Measurements from ENCODE around the gene STK11. TPM values are rescaled to one million over a fixed set of nuclear protein-coding genes. Genes with fewer than 3 reads are reported as not detected.
A peak's percentile ranks its signal among the peaks of the same experiment; 100 is the strongest.

STK11 gene
- polyA plus RNA-seq, 1 donor from 2014 or later = 51.6 TPM

DNA sequence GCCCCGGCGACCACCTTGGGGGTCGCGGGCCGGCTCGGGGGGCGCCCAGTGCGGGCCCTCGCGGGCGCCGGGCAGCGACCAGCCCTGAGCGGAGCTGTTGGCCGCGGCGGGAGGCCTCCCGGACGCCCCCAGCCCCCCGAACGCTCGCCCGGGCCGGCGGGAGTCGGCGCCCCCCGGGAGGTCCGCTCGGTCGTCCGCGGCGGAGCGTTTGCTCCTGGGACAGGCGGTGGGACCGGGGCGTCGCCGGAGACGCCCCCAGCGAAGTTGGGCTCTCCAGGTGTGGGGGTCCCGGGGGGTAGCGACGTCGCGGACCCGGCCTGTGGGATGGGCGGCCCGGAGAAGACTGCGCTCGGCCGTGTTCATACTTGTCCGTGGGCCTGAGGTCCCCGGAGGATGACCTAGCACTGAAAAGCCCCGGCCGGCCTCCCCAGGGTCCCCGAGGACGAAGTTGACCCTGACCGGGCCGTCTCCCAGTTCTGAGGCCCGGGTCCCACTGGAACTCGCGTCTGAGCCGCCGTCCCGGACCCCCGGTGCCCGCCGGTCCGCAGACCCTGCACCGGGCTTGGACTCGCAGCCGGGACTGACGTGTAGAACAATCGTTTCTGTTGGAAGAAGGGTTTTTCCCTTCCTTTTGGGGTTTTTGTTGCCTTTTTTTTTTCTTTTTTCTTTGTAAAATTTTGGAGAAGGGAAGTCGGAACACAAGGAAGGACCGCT, 729 bp downstream of the STK11 start:
- no peaks in the 10 kb centered on the region for H3K27me3 ChIP-seq (ENCODE audit: insufficient read depth, low read depth, low read length)
- H3K79me2 ChIP-seq (replicated peaks; ENCODE audit: insufficient read depth, low read length) = peaks cover 40% of the 10 kb centered on the region
- TF ChIP-seq TAF1 (IDR thresholded peaks at IDR 0.05; ENCODE audit: low read depth) (no peak), MXI1 (conservative IDR thresholded peaks at IDR 0.05; ENCODE audit: poor library complexity, severe bottlenecking) (no peak), RAD21 (conservative IDR thresholded peaks at IDR 0.05) (no peak), EZH2 (IDR thresholded peaks at IDR 0.05; ENCODE audit: borderline replicate concordance, insufficient read depth, low read length, poor library complexity, severe bottlenecking) (no peak), EP300 (conservative IDR thresholded peaks at IDR 0.05; ENCODE audit: poor library complexity, severe bottlenecking) (no peak), POLR2AphosphoS5 (IDR thresholded peaks at IDR 0.05) (no peak), SMC3 (conservative IDR thresholded peaks at IDR 0.05; ENCODE audit: poor library complexity) (no peak)
- TF ChIP-seq, protein P1, sequence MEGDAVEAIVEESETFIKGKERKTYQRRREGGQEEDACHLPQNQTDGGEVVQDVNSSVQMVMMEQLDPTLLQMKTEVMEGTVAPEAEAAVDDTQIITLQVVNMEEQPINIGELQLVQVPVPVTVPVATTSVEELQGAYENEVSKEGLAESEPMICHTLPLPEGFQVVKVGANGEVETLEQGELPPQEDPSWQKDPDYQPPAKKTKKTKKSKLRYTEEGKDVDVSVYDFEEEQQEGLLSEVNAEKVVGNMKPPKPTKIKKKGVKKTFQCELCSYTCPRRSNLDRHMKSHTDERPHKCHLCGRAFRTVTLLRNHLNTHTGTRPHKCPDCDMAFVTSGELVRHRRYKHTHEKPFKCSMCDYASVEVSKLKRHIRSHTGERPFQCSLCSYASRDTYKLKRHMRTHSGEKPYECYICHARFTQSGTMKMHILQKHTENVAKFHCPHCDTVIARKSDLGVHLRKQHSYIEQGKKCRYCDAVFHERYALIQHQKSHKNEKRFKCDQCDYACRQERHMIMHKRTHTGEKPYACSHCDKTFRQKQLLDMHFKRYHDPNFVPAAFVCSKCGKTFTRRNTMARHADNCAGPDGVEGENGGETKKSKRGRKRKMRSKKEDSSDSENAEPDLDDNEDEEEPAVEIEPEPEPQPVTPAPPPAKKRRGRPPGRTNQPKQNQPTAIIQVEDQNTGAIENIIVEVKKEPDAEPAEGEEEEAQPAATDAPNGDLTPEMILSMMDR (IDR thresholded peaks at IDR 0.05; ENCODE audit: poor library complexity, severe bottlenecking) = no peak
- TF ChIP-seq, protein P2, sequence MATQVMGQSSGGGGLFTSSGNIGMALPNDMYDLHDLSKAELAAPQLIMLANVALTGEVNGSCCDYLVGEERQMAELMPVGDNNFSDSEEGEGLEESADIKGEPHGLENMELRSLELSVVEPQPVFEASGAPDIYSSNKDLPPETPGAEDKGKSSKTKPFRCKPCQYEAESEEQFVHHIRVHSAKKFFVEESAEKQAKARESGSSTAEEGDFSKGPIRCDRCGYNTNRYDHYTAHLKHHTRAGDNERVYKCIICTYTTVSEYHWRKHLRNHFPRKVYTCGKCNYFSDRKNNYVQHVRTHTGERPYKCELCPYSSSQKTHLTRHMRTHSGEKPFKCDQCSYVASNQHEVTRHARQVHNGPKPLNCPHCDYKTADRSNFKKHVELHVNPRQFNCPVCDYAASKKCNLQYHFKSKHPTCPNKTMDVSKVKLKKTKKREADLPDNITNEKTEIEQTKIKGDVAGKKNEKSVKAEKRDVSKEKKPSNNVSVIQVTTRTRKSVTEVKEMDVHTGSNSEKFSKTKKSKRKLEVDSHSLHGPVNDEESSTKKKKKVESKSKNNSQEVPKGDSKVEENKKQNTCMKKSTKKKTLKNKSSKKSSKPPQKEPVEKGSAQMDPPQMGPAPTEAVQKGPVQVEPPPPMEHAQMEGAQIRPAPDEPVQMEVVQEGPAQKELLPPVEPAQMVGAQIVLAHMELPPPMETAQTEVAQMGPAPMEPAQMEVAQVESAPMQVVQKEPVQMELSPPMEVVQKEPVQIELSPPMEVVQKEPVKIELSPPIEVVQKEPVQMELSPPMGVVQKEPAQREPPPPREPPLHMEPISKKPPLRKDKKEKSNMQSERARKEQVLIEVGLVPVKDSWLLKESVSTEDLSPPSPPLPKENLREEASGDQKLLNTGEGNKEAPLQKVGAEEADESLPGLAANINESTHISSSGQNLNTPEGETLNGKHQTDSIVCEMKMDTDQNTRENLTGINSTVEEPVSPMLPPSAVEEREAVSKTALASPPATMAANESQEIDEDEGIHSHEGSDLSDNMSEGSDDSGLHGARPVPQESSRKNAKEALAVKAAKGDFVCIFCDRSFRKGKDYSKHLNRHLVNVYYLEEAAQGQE (IDR thresholded peaks at IDR 0.05; ENCODE audit: borderline replicate concordance) = no peak
- H3F3A ChIP-seq (ENCODE audit: insufficient read depth, low read length, poor library complexity, severe bottlenecking) = no peaks in the 10 kb centered on the region
- no peak overlapping the region for H3K27ac ChIP-seq (ENCODE audit: low read length)
- no peaks in the 10 kb centered on the region for H3K9me3 ChIP-seq (ENCODE audit: low read length)
- H4K20me1 ChIP-seq (ENCODE audit: insufficient read depth) = peaks cover 11% of the 10 kb centered on the region
- H3K4me3 ChIP-seq (ENCODE audit: low read length) = peak overlapping the region; percentile 94
- no peak overlapping the region for H2AFZ ChIP-seq (ENCODE audit: low read depth, low read length)
- H3K9ac ChIP-seq (ENCODE audit: low read length) = peak overlapping the region; percentile 74
- H3K9me2 ChIP-seq (ENCODE audit: insufficient read depth, low read length) = no peaks in the 10 kb centered on the region
- H3K4me2 ChIP-seq (ENCODE audit: low read length) = peak overlapping the region; percentile 68
- H3K36me3 ChIP-seq (ENCODE audit: insufficient read depth, low read length) = no peaks in the 10 kb centered on the region

DNA sequence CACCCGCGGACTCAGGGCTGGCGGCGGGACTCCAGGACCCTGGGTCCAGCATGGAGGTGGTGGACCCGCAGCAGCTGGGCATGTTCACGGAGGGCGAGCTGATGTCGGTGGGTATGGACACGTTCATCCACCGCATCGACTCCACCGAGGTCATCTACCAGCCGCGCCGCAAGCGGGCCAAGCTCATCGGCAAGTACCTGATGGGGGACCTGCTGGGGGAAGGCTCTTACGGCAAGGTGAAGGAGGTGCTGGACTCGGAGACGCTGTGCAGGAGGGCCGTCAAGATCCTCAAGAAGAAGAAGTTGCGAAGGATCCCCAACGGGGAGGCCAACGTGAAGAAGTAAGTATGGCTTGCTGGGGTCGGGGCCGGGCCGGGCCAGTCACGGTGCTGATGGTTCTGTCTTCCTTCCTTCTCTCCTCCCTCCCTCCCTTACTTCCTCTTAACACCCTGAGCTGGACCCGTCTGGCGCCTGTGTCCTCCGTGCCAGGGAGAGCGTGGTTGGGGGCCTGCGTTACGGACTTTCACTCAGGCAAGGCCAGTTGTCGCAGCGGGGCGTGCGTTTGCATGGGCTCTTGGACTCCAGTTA, 1.4 kb downstream of the STK11 start:
- Histone ChIP-seq H3K79me2 (replicated peaks; ENCODE audit: insufficient read depth, low read length) (peaks cover 44% of the 10 kb centered on the region), H3K27me3 (ENCODE audit: insufficient read depth, low read depth, low read length) (no peaks in the 10 kb centered on the region), H4K20me1 (ENCODE audit: insufficient read depth) (peaks cover 11% of the 10 kb centered on the region), H3K4me3 (ENCODE audit: low read length) (peak overlapping the region; percentile 94), H3K9me2 (ENCODE audit: insufficient read depth, low read length) (no peaks in the 10 kb centered on the region), H2AFZ (ENCODE audit: low read depth, low read length) (no peak overlapping the region), H3K36me3 (ENCODE audit: insufficient read depth, low read length) (no peaks in the 10 kb centered on the region), H3K4me2 (ENCODE audit: low read length) (peak overlapping the region; percentile 68), H3K27ac (ENCODE audit: low read length) (no peak overlapping the region), H3F3A (ENCODE audit: insufficient read depth, low read length, poor library complexity, severe bottlenecking) (no peaks in the 10 kb centered on the region), H3K9ac (ENCODE audit: low read length) (peak overlapping the region; percentile 74), H3K9me3 (ENCODE audit: low read length) (no peaks in the 10 kb centered on the region)
- no peak for TF ChIP-seq POLR2AphosphoS5 (IDR thresholded peaks at IDR 0.05)
- TF ChIP-seq EZH2 (IDR thresholded peaks at IDR 0.05; ENCODE audit: borderline replicate concordance, insufficient read depth, low read length, poor library complexity, severe bottlenecking) = no peak
- TF ChIP-seq, protein P1 (IDR thresholded peaks at IDR 0.05; ENCODE audit: poor library complexity, severe bottlenecking) = no peak
- TF ChIP-seq TAF1 (IDR thresholded peaks at IDR 0.05; ENCODE audit: low read depth) = no peak
- no peak for TF ChIP-seq EP300 (conservative IDR thresholded peaks at IDR 0.05; ENCODE audit: poor library complexity, severe bottlenecking)
- no peak for TF ChIP-seq MXI1 (conservative IDR thresholded peaks at IDR 0.05; ENCODE audit: poor library complexity, severe bottlenecking)
- TF ChIP-seq RAD21 (conservative IDR thresholded peaks at IDR 0.05) = no peak
- TF ChIP-seq, protein P2 (IDR thresholded peaks at IDR 0.05; ENCODE audit: borderline replicate concordance) = no peak
- TF ChIP-seq SMC3 (conservative IDR thresholded peaks at IDR 0.05; ENCODE audit: poor library complexity) = no peak

Measured in neural cell (in vitro differentiated cells).